ENCODE measurements around the gene RNF152.

GRCh38 chr18:61888622-61889021, 4.2 kb downstream of the RNF152 start:
- TF ChIP-seq REST (IDR thresholded peaks at IDR 0.05; ENCODE audit: insufficient read depth in 1 of 2, low read depth in 2 of 2, low read length in 1 of 2) (no peak), CTCF (IDR thresholded peaks at IDR 0.05) (no peak), POLR2AphosphoS5 (IDR thresholded peaks at IDR 0.05; ENCODE audit: low read depth, low read length) (no peak), TCF7L2 (IDR thresholded peaks at IDR 0.05; ENCODE audit: low read depth, low read length) (no peak)

Data from Panc1 (cell line).